H9 (cell line): ENCODE data around the gene AMDHD1. TPM values are rescaled to one million over a fixed set of nuclear protein-coding genes. Genes with fewer than 3 reads are reported as not detected.

ENCODE experiments used
- DNase-seq: peaks from one replicate; pipeline ENCODE4 v3.0.0-alpha.2; 2017
- H2AFZ ChIP-seq: one replicate; pipeline ENCODE4 v1.6.1; 2013; ENCODE audit warnings: mild to moderate bottlenecking, low read length, control low read depth, moderate library complexity
- H2AK5ac ChIP-seq: 2 replicates; pipeline ENCODE4 v1.6.1; 2013; ENCODE audit warnings: low read length, control low read depth, mixed read lengths; ENCODE audit not compliant: insufficient read length
- H2BK120ac ChIP-seq: one replicate; pipeline ENCODE4 v1.6.1; 2013; ENCODE audit warnings: low read depth, mild to moderate bottlenecking, low read length, control low read depth, inconsistent platforms; ENCODE audit not compliant: poor library complexity, severe bottlenecking
- H2BK12ac ChIP-seq: 2 replicates; pipeline ENCODE4 v1.6.1; 2013; ENCODE audit warnings: low read length, control low read depth, mixed read lengths, low read depth; ENCODE audit not compliant: insufficient read length
- H2BK15ac ChIP-seq: 2 replicates; pipeline ENCODE4 v1.6.1; 2013; ENCODE audit warnings: low read depth, low read length, control low read depth
- H2BK20ac ChIP-seq: one replicate; pipeline ENCODE4 v1.6.1; 2013; ENCODE audit warnings: low read depth, mild to moderate bottlenecking, low read length, control low read depth, inconsistent platforms; ENCODE audit not compliant: poor library complexity, severe bottlenecking
- H2BK5ac ChIP-seq: 2 replicates; pipeline ENCODE4 v1.6.1; 2013; ENCODE audit warnings: low read length, control low read depth, mixed read lengths; ENCODE audit not compliant: insufficient read length
- H3K14ac ChIP-seq: 2 replicates; pipeline ENCODE4 v1.6.1; 2013; ENCODE audit warnings: low read length, control low read depth; ENCODE audit not compliant: insufficient read depth
- H3K18ac ChIP-seq: 2 replicates; pipeline ENCODE4 v1.6.1; 2013; ENCODE audit warnings: low read depth, mild to moderate bottlenecking, mixed read lengths, low read length, control low read depth; ENCODE audit not compliant: insufficient read length
- H3K23ac ChIP-seq: 2 replicates; pipeline ENCODE4 v1.6.1; 2013; ENCODE audit warnings: low read length, control low read depth, mixed read lengths, low read depth; ENCODE audit not compliant: insufficient read length
- H3K23me2 ChIP-seq: 2 replicates; pipeline ENCODE4 v1.6.1; 2013; ENCODE audit warnings: low read depth, mild to moderate bottlenecking, mixed read lengths, low read length, control low read depth; ENCODE audit not compliant: insufficient read length, poor library complexity, severe bottlenecking
- H3K27ac ChIP-seq: 2 replicates; pipeline ENCODE4 v1.5.1; 2013; ENCODE audit warnings: low read length, control low read depth, mixed read lengths, low read depth; ENCODE audit not compliant: insufficient read length
- H3K27me3 ChIP-seq: 2 replicates; pipeline ENCODE4 v1.6.1; 2013; ENCODE audit warnings: low read length, control low read depth, inconsistent platforms; ENCODE audit not compliant: insufficient read depth
- H3K4ac ChIP-seq: 2 replicates; pipeline ENCODE4 v1.6.1; 2013; ENCODE audit warnings: low read depth, mild to moderate bottlenecking, control low read depth, inconsistent platforms, low read length, moderate library complexity
- H3K4me1 ChIP-seq: 2 replicates; pipeline ENCODE4 v1.6.1; 2013; ENCODE audit warnings: low read length, control low read depth, inconsistent platforms; ENCODE audit not compliant: insufficient read depth
- H3K4me2 ChIP-seq: 2 replicates; pipeline ENCODE4 v1.6.1; 2013; ENCODE audit warnings: low read length, control low read depth, mixed read lengths; ENCODE audit not compliant: insufficient read length, insufficient read depth
- H3K56ac ChIP-seq: 2 replicates; pipeline ENCODE4 v1.6.1; 2013; ENCODE audit warnings: low read depth, mild to moderate bottlenecking, mixed read lengths, low read length, control low read depth; ENCODE audit not compliant: insufficient read length
- H3K79me1 ChIP-seq: 2 replicates; pipeline ENCODE4 v1.6.1; 2013; ENCODE audit warnings: low read depth, mild to moderate bottlenecking, moderate library complexity, low read length, control low read depth, inconsistent platforms; ENCODE audit not compliant: insufficient read depth, poor library complexity, severe bottlenecking
- H3K79me2 ChIP-seq: 2 replicates; pipeline ENCODE4 v1.6.1; 2013; ENCODE audit warnings: low read length, control low read depth, inconsistent platforms; ENCODE audit not compliant: insufficient read depth
- H3K9ac ChIP-seq: 2 replicates; pipeline ENCODE4 v1.6.1; 2013; ENCODE audit warnings: low read length, control low read depth, mixed read lengths; ENCODE audit not compliant: insufficient read length; ENCODE audit errors: extremely low read depth
- H3K9me3 ChIP-seq: one replicate; pipeline ENCODE4 v1.6.1; 2013; ENCODE audit warnings: low read depth, low read length, inconsistent platforms; ENCODE audit not compliant: control insufficient read depth
- H3T11ph ChIP-seq: one replicate; pipeline ENCODE4 v1.6.1; 2013; ENCODE audit warnings: mild to moderate bottlenecking, low read length, control low read depth, inconsistent platforms
- H4K20me1 ChIP-seq: one replicate; pipeline ENCODE4 v1.6.1; 2013; ENCODE audit not compliant: control insufficient read depth, insufficient read length, insufficient read depth
- H4K5ac ChIP-seq: 2 replicates; pipeline ENCODE4 v1.6.1; 2013; ENCODE audit warnings: low read depth, mild to moderate bottlenecking, mixed read lengths, low read length, control low read depth; ENCODE audit not compliant: insufficient read length
- H4K8ac ChIP-seq: replicated peaks from 2 replicates; pipeline ENCODE4 v1.6.1; 2013; ENCODE audit warnings: low read length, control low read depth, mixed read lengths, low read depth; ENCODE audit not compliant: insufficient read length
- H4K91ac ChIP-seq: 2 replicates; pipeline ENCODE4 v1.6.1; 2013; ENCODE audit warnings: low read depth, mild to moderate bottlenecking, moderate library complexity, mixed read lengths, low read length, control low read depth; ENCODE audit not compliant: insufficient read length
- H3K27ac Mint-ChIP-seq, 3 experiments: 2 replicates in 2 of 3; 3 replicates in 1 of 3; pipeline ENCODE4 v1.8.0; 2020 to 2021; ENCODE audit warnings: mixed read lengths in 3 of 3, mild to moderate bottlenecking in 1 of 3, moderate library complexity in 1 of 3
- H3K27me3 Mint-ChIP-seq: 2 replicates; pipeline ENCODE4 v1.8.0; 2021; ENCODE audit warnings: low read depth, mild to moderate bottlenecking, moderate library complexity, mixed read lengths
- H3K36me3 Mint-ChIP-seq, 3 experiments: 2 replicates in 2 of 3; 3 replicates in 1 of 3; pipeline ENCODE4 v1.8.0; 2020 to 2021; ENCODE audit warnings: low read depth in 3 of 3, mixed read lengths in 3 of 3; ENCODE audit not compliant: insufficient read depth in 1 of 3
- H3K4me1 Mint-ChIP-seq, 2 experiments: 2 replicates each; pipeline ENCODE4 v1.8.0; 2020; ENCODE audit warnings: mixed read lengths in 2 of 2
- H3K4me3 Mint-ChIP-seq, 2 experiments: 2 replicates in 1 of 2; 3 replicates in 1 of 2; pipeline ENCODE4 v1.8.0; 2020 to 2021; ENCODE audit warnings: mild to moderate bottlenecking in 2 of 2, mixed read lengths in 2 of 2, moderate library complexity in 1 of 2
- H3K9me3 Mint-ChIP-seq, 2 experiments: 2 replicates in 1 of 2; 3 replicates in 1 of 2; pipeline ENCODE4 v1.8.0; 2020; ENCODE audit warnings: mild to moderate bottlenecking in 2 of 2, mixed read lengths in 2 of 2, moderate library complexity in 1 of 2
- total RNA-seq: library from RNA; stranded (reverse); gene quantifications from 2 replicates; pipeline ENCODE4 v1.2.1, GENCODE V29; 2021
- TF ChIP-seq, protein P1 (sequence below): fragments of 200-600 bp; sonication (generic); conservative IDR thresholded peaks from 3 replicates; pipeline ENCODE4 v1.8.0; 2021; ENCODE audit warnings: antibody characterized with exemption, mild to moderate bottlenecking

Gene AMDHD1
- total RNA-seq, 1 experiment from 2014 or later, result 0.42 TPM

DNA sequence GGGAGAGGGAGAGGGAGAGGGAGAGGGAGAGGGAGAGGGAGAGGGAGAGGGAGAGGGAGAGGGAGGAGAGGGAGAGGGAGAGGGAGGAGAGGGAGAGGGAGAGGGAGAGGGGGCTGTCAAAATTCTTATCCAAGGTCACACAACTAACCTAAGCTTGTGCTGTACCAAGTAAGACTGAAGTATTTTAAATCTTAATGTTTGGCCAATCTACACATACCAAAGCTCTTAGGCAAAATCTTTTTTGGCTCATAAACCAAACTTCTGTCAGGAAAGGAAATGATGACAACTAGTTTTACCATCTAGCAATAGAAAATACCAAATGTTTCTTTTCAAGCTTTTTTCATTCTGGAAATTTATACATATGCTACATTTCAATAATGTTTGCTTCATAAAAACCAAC is 34.6 kb upstream of the AMDHD1 start:
- Histone ChIP-seq H3K56ac (no peak overlapping the region), H3K27me3 (no peaks in the 10 kb centered on the region), H3K14ac (no peak overlapping the region), H3K9ac (no peak overlapping the region), H3K18ac (no peak overlapping the region), H4K5ac (no peak overlapping the region), H4K91ac (no peak overlapping the region), H2BK15ac (no peak overlapping the region), H3K23me2 (no peaks in the 10 kb centered on the region), H2AFZ (no peak overlapping the region), H3K4me1 (no peaks in the 10 kb centered on the region), H3K9me3 (no peaks in the 10 kb centered on the region), H3K4ac (no peak overlapping the region), H2BK5ac (no peak overlapping the region), H4K20me1 (no peaks in the 10 kb centered on the region), H2BK20ac (no peak overlapping the region), H4K8ac (no peak overlapping the region), H3K79me2 (no peaks in the 10 kb centered on the region), H3K27ac (no peak overlapping the region), H2AK5ac (no peak overlapping the region), H3K23ac (no peak overlapping the region), H2BK12ac (no peak overlapping the region), H2BK120ac (no peak overlapping the region), H3K79me1 (no peaks in the 10 kb centered on the region), H3T11ph (no peak overlapping the region), H3K4me2 (no peak overlapping the region)
- DNase-seq, result no peak
- TF ChIP-seq, protein P1, sequence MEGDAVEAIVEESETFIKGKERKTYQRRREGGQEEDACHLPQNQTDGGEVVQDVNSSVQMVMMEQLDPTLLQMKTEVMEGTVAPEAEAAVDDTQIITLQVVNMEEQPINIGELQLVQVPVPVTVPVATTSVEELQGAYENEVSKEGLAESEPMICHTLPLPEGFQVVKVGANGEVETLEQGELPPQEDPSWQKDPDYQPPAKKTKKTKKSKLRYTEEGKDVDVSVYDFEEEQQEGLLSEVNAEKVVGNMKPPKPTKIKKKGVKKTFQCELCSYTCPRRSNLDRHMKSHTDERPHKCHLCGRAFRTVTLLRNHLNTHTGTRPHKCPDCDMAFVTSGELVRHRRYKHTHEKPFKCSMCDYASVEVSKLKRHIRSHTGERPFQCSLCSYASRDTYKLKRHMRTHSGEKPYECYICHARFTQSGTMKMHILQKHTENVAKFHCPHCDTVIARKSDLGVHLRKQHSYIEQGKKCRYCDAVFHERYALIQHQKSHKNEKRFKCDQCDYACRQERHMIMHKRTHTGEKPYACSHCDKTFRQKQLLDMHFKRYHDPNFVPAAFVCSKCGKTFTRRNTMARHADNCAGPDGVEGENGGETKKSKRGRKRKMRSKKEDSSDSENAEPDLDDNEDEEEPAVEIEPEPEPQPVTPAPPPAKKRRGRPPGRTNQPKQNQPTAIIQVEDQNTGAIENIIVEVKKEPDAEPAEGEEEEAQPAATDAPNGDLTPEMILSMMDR, result no peak
- Mint-ChIP-seq H3K9me3 (peaks cover 2 to 5% of the 10 kb centered on the region in 2 experiments; a peak in 2 of 5 replicates), H3K4me3 (no peak overlapping the region), H3K36me3 (no peaks in the 10 kb centered on the region), H3K4me1 (no peaks in the 10 kb centered on the region), H3K27me3 (peaks cover 2% of the 10 kb centered on the region; the same call in 1 of the 2 replicates), H3K27ac (no peak overlapping the region)
